Fibroblast of mammary gland (primary cell): Measurements from ENCODE around the gene ZHX3.

Experiments used
- DNase-seq: peaks from one replicate; pipeline ENCODE4 v3.0.0-alpha.2; 2010; ENCODE audit warnings: low read depth
- H3K4me3 ChIP-seq: 2 replicates; pipeline ENCODE4 v1.5.1; 2011; ENCODE audit warnings: low read depth, mild to moderate bottlenecking, low read length, moderate library complexity; ENCODE audit not compliant: control insufficient read depth
- CTCF ChIP-seq: conservative IDR thresholded peaks from 2 replicates; pipeline ENCODE4 v1.5.1; 2011; ENCODE audit warnings: low read depth, low read length, inconsistent platforms; ENCODE audit not compliant: control insufficient read depth, insufficient read depth

ZHX3 gene

GRCh38 chr20:41364236-41364855 is 46.8 kb upstream of the ZHX3 start:
- TF ChIP-seq CTCF = no peak
- DNase-seq = no peak
- H3K4me3 ChIP-seq = no peak overlapping the region

- no peak for TF ChIP-seq CTCF
- DNase-seq = no peak
- H3K4me3 ChIP-seq = no peak overlapping the region
These were observed 46.1 kb upstream of the ZHX3 start for GRCh38 chr20:41363601-41364000.

GRCh38 chr20:41362748-41363140 is 45.2 kb upstream of the ZHX3 start:
- H3K4me3 ChIP-seq = no peak overlapping the region
- no peak for TF ChIP-seq CTCF
- DNase-seq = no peak

GRCh38 chr20:41361757-41362747 is 44.5 kb upstream of the ZHX3 start:
- no peak for DNase-seq
- TF ChIP-seq CTCF = no peak
- no peak overlapping the region for H3K4me3 ChIP-seq

- H3K4me3 ChIP-seq = no peak overlapping the region
- no peak for DNase-seq
- no peak for TF ChIP-seq CTCF
These were observed 43.6 kb upstream of the ZHX3 start for GRCh38 chr20:41360831-41361756.

GRCh38 chr20:41359541-41360011 is 42.0 kb upstream of the ZHX3 start:
- DNase-seq = no peak
- H3K4me3 ChIP-seq = no peak overlapping the region
- no peak for TF ChIP-seq CTCF
